ENCODE measurements around the gene FAM13C. TPM values are rescaled to one million over a fixed set of nuclear protein-coding genes. Genes with fewer than 3 reads are reported as not detected.

FAM13C gene
- total RNA-seq, 4 donors from 2014 or later, result 2.8 to 26.9 (median 7.1) TPM

DNA sequence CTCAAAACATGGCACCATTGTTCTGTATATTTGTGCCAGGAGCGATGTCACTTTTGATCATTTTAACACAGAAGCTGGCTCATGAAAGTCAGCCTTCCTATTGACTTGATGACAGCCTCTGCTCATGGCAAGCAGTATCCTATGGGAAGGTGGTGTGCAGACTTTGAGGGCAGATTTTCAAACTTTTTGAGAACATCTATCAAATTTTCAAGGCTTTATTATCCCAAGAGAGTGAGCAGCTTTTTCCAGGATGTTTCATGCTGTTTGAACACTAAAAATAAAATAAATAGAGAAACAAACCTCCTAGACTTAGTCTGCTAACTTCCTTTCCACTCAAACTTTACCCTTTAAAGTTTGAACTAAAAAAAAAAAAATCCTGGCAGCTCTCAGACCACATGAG, 20.3 kb downstream of the FAM13C start:
- H3K36me3 ChIP-seq, result no peaks in the 10 kb centered on the region
- no peaks in the 10 kb centered on the region for H3K27me3 ChIP-seq
- no peaks in the 10 kb centered on the region for H3K9me3 ChIP-seq
- WGBS, 2 donors, result 73 to 83% methylated on average over 1 of the region's 1 CpG
- intact Hi-C loops (cut with DNase I), result no loop called here
- H3K4me1 ChIP-seq, result peaks cover 4 to 38% (median 12%) of the 10 kb centered on the region in 3 donors
- TF ChIP-seq POLR2A (IDR thresholded peaks at IDR 0.05) (no peak), CTCF (IDR thresholded peaks at IDR 0.05) (no peak)
- H3K27ac ChIP-seq, result peak overlapping the region in 3 of 4 donors; percentile 7 to 42 (median 36)
- no peak overlapping the region for H3K4me3 ChIP-seq
- no peak for DNase-seq

GRCh38 chr10:59340285-59340684, 22.1 kb downstream of the FAM13C start:
- no peaks in the 10 kb centered on the region for H3K9me3 ChIP-seq
- no peaks in the 10 kb centered on the region for H3K36me3 ChIP-seq
- peak overlapping the region in 2 of 4 donors; percentile 22 to 74 for H3K27ac ChIP-seq
- DNase-seq, result no peak
- no peaks in the 10 kb centered on the region for H3K27me3 ChIP-seq
- intact Hi-C loops (cut with DNase I), result no loop called here
- WGBS, 2 donors, result 50 to 67% methylated on average over 1 of the region's 1 CpG
- TF ChIP-seq CTCF (IDR thresholded peaks at IDR 0.05) (no peak), POLR2A (IDR thresholded peaks at IDR 0.05) (no peak)
- H3K4me1 ChIP-seq, result peaks cover 6 to 51% (median 23%) of the 10 kb centered on the region in 3 donors
- H3K4me3 ChIP-seq, result no peak overlapping the region

GRCh38 chr10:59339351-59339750, 23.0 kb downstream of the FAM13C start:
- no peak for TF ChIP-seq CTCF (IDR thresholded peaks at IDR 0.05)
- TF ChIP-seq POLR2A (IDR thresholded peaks at IDR 0.05), result no peak
- WGBS, 2 donors, result 38 to 67% methylated on average over 1 of the region's 1 CpG
- Histone ChIP-seq H3K27ac (peak overlapping the region in 3 of 4 donors; percentile 59 to 74 (median 74)), H3K4me1 (peaks cover 6 to 51% (median 23%) of the 10 kb centered on the region in 3 donors), H3K9me3 (no peaks in the 10 kb centered on the region), H3K27me3 (no peaks in the 10 kb centered on the region), H3K36me3 (no peaks in the 10 kb centered on the region), H3K4me3 (no peak overlapping the region)
- intact Hi-C loops (cut with DNase I), result no loop called here
- DNase-seq, result no peak

GRCh38 chr10:59337201-59337652, 25.1 kb downstream of the FAM13C start:
- Histone ChIP-seq H3K4me1 (peaks cover 6 to 64% (median 23%) of the 10 kb centered on the region in 3 donors), H3K27me3 (no peaks in the 10 kb centered on the region), H3K4me3 (no peak overlapping the region), H3K36me3 (no peaks in the 10 kb centered on the region), H3K27ac (peak overlapping the region; percentile 31 to 74 (median 71)), H3K9me3 (no peaks in the 10 kb centered on the region)
- no peak for DNase-seq
- intact Hi-C loops (cut with DNase I), result no loop called here
- no peak for TF ChIP-seq CTCF (IDR thresholded peaks at IDR 0.05)
- no peak for TF ChIP-seq POLR2A (IDR thresholded peaks at IDR 0.05)

GRCh38 chr10:59336632-59337031, 25.7 kb downstream of the FAM13C start:
- no peaks in the 10 kb centered on the region for H3K27me3 ChIP-seq
- peaks cover 6 to 58% (median 23%) of the 10 kb centered on the region in 3 donors for H3K4me1 ChIP-seq
- no peak for TF ChIP-seq POLR2A (IDR thresholded peaks at IDR 0.05)
- no peak for TF ChIP-seq CTCF (IDR thresholded peaks at IDR 0.05)
- H3K36me3 ChIP-seq, result no peaks in the 10 kb centered on the region
- no peak for DNase-seq
- WGBS, 2 donors, result 5 to 8% methylated on average over 2 of the region's 2 CpGs
- no peak overlapping the region for H3K4me3 ChIP-seq
- intact Hi-C loops (cut with DNase I), result no loop called here
- no peaks in the 10 kb centered on the region for H3K9me3 ChIP-seq
- H3K27ac ChIP-seq, result peak overlapping the region; percentile 31 to 74 (median 72)
